Duodenal mucosa (tissue), 2 donors: ENCODE data around the gene CD36.
A peak's percentile ranks its signal among the peaks of the same experiment; 100 is the strongest.

ENCODE experiments used
- H3K27ac ChIP-seq: one replicate; pipeline ENCODE4 v1.7.0; 2013; ENCODE audit warnings: low read depth, low read length
- H3K27me3 ChIP-seq, 2 donors: one replicate each; pipeline ENCODE4 v1.7.0; 2013; ENCODE audit warnings: low read length in 2 of 2, control low read depth in 1 of 2; ENCODE audit not compliant: insufficient read depth in 2 of 2, control insufficient read depth in 1 of 2
- H3K36me3 ChIP-seq, 2 donors: one replicate each; pipeline ENCODE4 v1.7.0; 2013; ENCODE audit warnings: low read length in 2 of 2, control low read depth in 1 of 2; ENCODE audit not compliant: insufficient read depth in 2 of 2, control insufficient read depth in 1 of 2
- H3K4me1 ChIP-seq, 2 donors: one replicate each; pipeline ENCODE4 v1.7.0; 2013; ENCODE audit warnings: low read length in 2 of 2, control low read depth in 1 of 2; ENCODE audit not compliant: insufficient read depth in 2 of 2, control insufficient read depth in 1 of 2
- H3K4me3 ChIP-seq, 2 donors: one replicate each; pipeline ENCODE4 v1.7.0; 2013; ENCODE audit warnings: low read length in 2 of 2, low read depth in 1 of 2
- H3K9ac ChIP-seq, 2 donors: one replicate each; pipeline ENCODE4 v1.7.0; 2013; ENCODE audit warnings: low read length in 2 of 2, low read depth in 1 of 2
- H3K9me3 ChIP-seq, 2 donors: one replicate each; pipeline ENCODE4 v1.7.0; 2013; ENCODE audit warnings: low read length in 2 of 2, control low read depth in 1 of 2; ENCODE audit not compliant: control insufficient read depth in 1 of 2

The CD36 gene

DNA sequence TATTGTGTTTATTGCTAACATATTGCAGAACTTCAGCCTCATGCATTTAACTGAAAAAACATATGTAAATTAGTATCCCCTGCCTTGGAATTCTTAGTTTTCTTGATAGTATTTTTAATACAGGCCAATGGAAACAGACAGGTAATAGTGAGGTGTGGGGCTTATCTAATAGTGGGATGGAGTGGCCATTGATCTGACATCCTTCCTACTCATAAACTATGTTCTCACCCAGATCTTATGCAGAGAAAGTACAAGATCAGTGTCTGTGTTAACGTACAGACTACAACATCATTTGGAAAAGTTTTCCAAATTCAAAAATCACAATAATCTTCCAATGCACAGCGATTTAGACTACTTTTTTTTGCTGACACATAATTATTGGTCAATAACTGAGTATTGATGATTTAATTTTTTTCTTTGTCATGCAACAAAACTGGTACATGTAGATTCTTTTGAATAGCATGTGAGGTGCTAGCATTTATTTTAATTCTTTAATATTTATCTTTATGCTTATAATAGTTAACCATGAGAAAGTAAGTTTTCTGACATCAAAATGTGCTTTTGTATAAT lies 9.7 kb downstream of the CD36 start:
- no peak overlapping the region for H3K9ac ChIP-seq
- peaks cover 0 to 14% of the 10 kb centered on the region in 2 donors for H3K4me1 ChIP-seq
- peak overlapping the region; percentile 51 to 67 for H3K4me3 ChIP-seq
- H3K36me3 ChIP-seq: no peaks in the 10 kb centered on the region
- no peaks in the 10 kb centered on the region for H3K9me3 ChIP-seq
- H3K27me3 ChIP-seq: no peaks in the 10 kb centered on the region
- H3K27ac ChIP-seq: no peak overlapping the region

DNA sequence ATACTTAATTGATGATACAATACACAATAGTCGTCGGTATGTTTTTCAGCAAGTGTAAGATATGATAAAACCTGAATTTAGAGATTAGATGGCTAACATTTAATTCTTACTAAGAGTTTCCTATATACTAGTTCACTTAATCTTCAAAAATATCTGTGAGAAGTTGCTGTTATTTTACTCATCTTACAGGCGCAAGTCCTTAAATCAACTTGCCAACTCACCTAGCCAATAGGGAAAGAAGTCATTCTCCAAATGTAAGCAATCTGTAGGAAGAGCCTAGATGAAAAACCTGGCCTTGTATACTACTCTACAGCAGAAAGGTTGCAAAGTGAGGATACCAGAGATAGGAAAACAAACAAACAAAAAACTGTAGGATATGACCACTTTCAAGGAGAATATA lies 10.6 kb downstream of the CD36 start:
- no peak overlapping the region for H3K9ac ChIP-seq
- no peak overlapping the region for H3K27ac ChIP-seq
- H3K4me1 ChIP-seq: peaks cover 0 to 9% of the 10 kb centered on the region in 2 donors
- no peaks in the 10 kb centered on the region for H3K9me3 ChIP-seq
- no peaks in the 10 kb centered on the region for H3K36me3 ChIP-seq
- peak overlapping the region in 1 of 2 donors; percentile 1 for H3K4me3 ChIP-seq
- H3K27me3 ChIP-seq: no peaks in the 10 kb centered on the region

DNA sequence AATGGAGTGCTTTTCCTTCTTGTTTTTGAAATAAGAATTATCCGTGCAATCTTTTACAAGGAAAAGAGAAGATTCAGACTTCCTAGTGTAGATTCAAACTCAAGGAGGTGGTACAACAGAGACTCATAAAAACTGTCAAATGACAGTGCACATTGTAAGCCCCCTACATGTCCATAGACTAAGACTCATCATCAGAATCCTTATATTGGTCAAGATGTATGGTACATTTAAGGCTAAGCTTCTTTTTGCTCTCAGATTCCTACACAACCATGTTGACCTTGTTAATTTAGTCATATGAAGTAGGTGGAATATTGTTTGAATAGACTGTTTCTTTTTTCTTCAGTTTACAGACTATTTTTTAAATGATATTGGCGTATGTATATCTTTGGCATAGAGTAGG lies 11.6 kb downstream of the CD36 start:
- no peaks in the 10 kb centered on the region for H3K27me3 ChIP-seq
- no peak overlapping the region for H3K9ac ChIP-seq
- H3K27ac ChIP-seq: no peak overlapping the region
- peak overlapping the region in 1 of 2 donors; percentile 1 for H3K4me3 ChIP-seq
- no peaks in the 10 kb centered on the region for H3K9me3 ChIP-seq
- H3K4me1 ChIP-seq: peaks cover 0 to 9% of the 10 kb centered on the region in 2 donors
- no peaks in the 10 kb centered on the region for H3K36me3 ChIP-seq

DNA sequence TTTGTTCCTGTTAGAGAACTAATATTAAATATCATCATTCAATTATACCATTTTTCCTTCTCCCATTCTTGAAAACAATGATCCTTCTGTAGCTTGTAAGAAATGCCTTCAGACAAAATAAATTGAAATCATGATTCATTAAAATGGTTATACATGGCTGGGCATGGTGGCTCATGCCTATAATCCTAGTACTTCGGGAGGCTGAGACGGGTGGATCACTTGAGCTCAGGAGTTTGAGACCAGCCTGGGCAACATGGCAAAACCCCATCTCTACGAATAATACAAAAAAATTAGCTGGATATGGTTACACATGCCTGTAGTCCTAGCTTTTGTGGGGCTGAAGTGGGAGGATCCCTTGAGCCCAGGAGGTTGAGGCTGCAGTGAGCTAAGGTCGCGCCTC lies 13.0 kb downstream of the CD36 start:
- Histone ChIP-seq H3K27me3 (no peaks in the 10 kb centered on the region), H3K9ac (no peak overlapping the region), H3K27ac (no peak overlapping the region), H3K36me3 (no peaks in the 10 kb centered on the region), H3K4me3 (no peak overlapping the region), H3K9me3 (no peaks in the 10 kb centered on the region), H3K4me1 (peaks cover 0 to 6% of the 10 kb centered on the region in 2 donors)

- H3K4me1 ChIP-seq: peaks cover 0 to 3% of the 10 kb centered on the region in 2 donors
- no peak overlapping the region for H3K4me3 ChIP-seq
- no peaks in the 10 kb centered on the region for H3K36me3 ChIP-seq
- no peaks in the 10 kb centered on the region for H3K9me3 ChIP-seq
- H3K27me3 ChIP-seq: no peaks in the 10 kb centered on the region
- no peak overlapping the region for H3K9ac ChIP-seq
- no peak overlapping the region for H3K27ac ChIP-seq
Measured at GRCh38 chr7:80653244-80653643, 14.8 kb downstream of the CD36 start.

- no peak overlapping the region for H3K27ac ChIP-seq
- peaks cover 0 to 8% of the 10 kb centered on the region in 2 donors for H3K4me1 ChIP-seq
- no peak overlapping the region for H3K9ac ChIP-seq
- H3K4me3 ChIP-seq: no peak overlapping the region
- no peaks in the 10 kb centered on the region for H3K9me3 ChIP-seq
- no peaks in the 10 kb centered on the region for H3K36me3 ChIP-seq
- no peaks in the 10 kb centered on the region for H3K27me3 ChIP-seq
Measured at GRCh38 chr7:80654887-80655340, 16.5 kb downstream of the CD36 start.

DNA sequence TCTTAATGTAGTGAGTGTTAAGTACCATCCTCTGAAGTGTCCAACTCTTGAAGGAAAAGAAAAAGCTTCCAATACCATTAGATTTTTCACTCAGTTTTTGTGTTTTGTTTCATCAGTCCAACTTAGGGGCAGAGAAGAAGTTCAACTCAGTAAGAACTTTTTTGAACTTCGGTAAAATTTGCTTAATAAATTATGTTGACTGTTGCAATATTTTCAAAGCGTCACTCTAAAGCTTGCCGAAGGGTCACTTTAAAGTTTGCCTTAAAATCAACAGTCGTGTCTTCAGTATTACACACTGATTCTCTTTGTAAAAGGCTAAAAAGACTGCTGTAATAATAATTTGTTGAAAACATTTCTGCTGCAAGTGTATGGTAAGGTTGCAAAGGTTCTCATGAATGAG lies 17.6 kb downstream of the CD36 start:
- no peak overlapping the region for H3K4me3 ChIP-seq
- H3K9me3 ChIP-seq: no peaks in the 10 kb centered on the region
- H3K36me3 ChIP-seq: no peaks in the 10 kb centered on the region
- H3K4me1 ChIP-seq: peaks cover 0 to 8% of the 10 kb centered on the region in 2 donors
- H3K27ac ChIP-seq: no peak overlapping the region
- H3K9ac ChIP-seq: no peak overlapping the region
- no peaks in the 10 kb centered on the region for H3K27me3 ChIP-seq

DNA sequence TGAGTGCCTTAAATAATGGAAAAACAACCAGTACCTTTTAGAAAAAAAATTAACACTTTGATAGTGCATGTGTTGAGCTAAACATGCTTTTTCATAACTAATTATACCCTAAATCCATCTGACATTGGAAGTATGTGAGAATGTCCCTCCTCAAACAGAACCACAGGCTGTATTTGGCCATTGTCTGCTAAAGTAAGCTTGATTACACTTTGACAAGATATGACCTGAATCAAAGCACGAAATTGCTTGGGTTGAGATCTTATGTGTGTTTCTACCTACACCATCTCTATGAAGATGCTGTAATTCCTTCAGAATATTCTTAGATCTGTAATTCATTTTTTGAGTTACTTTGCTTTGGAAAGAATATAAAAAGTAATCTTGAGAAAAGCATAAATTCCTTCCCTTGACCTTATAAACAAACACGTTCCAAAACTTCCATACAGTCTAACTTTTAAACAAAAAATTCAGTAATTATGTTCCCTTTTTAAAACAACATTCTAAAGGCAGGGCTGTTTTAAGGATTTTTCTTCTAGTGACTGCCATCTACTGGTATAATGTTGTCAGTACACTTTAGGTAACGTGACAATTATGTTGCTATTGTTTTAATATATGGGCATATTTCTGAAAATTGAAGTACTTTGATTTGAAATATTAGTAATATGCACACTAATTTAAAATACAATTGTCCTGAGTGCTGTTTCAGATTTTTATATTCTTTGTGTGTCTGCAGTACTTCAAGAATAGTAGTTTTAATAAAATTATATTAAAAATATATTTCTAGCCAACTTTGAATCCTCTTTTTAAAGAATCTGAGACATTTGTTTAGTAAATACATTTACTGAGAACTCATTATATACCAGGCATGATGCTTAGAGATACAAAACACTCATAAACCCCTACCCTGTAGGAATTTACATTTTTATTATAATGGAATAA lies 20.9 kb downstream of the CD36 start:
- Histone ChIP-seq H3K9ac (no peak overlapping the region), H3K27ac (no peak overlapping the region), H3K9me3 (no peaks in the 10 kb centered on the region), H3K4me3 (no peak overlapping the region), H3K36me3 (no peaks in the 10 kb centered on the region), H3K4me1 (peaks cover 0 to 13% of the 10 kb centered on the region in 2 donors), H3K27me3 (no peaks in the 10 kb centered on the region)

DNA sequence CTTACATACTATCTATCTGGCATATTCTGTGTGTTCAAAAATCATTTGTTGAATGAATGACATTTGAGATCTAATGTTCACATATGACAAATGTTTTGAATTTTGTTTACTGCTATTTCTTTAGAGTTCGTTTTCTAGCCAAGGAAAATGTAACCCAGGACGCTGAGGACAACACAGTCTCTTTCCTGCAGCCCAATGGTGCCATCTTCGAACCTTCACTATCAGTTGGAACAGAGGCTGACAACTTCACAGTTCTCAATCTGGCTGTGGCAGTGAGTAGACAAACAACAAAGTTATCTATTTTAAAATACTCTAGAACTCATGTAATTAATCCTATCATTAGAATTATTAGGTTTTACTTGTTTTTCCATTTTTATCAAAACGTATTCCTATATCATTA lies 22.5 kb downstream of the CD36 start:
- no peak overlapping the region for H3K4me3 ChIP-seq
- no peak overlapping the region for H3K9ac ChIP-seq
- no peaks in the 10 kb centered on the region for H3K27me3 ChIP-seq
- no peaks in the 10 kb centered on the region for H3K36me3 ChIP-seq
- H3K9me3 ChIP-seq: no peaks in the 10 kb centered on the region
- peaks cover 0 to 10% of the 10 kb centered on the region in 2 donors for H3K4me1 ChIP-seq
- no peak overlapping the region for H3K27ac ChIP-seq

- H3K4me3 ChIP-seq: no peak overlapping the region
- H3K36me3 ChIP-seq: no peaks in the 10 kb centered on the region
- H3K9me3 ChIP-seq: no peaks in the 10 kb centered on the region
- H3K27me3 ChIP-seq: no peaks in the 10 kb centered on the region
- H3K9ac ChIP-seq: no peak overlapping the region
- no peak overlapping the region for H3K27ac ChIP-seq
- H3K4me1 ChIP-seq: peaks cover 0 to 10% of the 10 kb centered on the region in 2 donors
Measured at GRCh38 chr7:80661729-80662128, 23.3 kb downstream of the CD36 start.
